Brain microvascular endothelial cell (primary cell): ENCODE data around the gene MTCL1.

Source experiments
- DNase-seq: peaks from one replicate; pipeline ENCODE4 v3.0.0-alpha.2; 2020
- H3K27ac ChIP-seq: fragments of 250-450 bp; sonication (Bioruptor Pico); 2 replicates; pipeline ENCODE4 v1.5.1; 2020; ENCODE audit warnings: mild to moderate bottlenecking, moderate library complexity
- H3K27me3 ChIP-seq: fragments of 250-450 bp; sonication (Bioruptor Pico); replicated peaks from 2 replicates; pipeline ENCODE4 v1.5.1; 2020; ENCODE audit warnings: mild to moderate bottlenecking
- H3K36me3 ChIP-seq: fragments of 250-450 bp; sonication (Bioruptor Pico); replicated peaks from 2 replicates; pipeline ENCODE4 v1.5.1; 2020; ENCODE audit warnings: mild to moderate bottlenecking
- H3K4me3 ChIP-seq: 2 replicates; pipeline ENCODE4 v1.5.1; 2011; ENCODE audit warnings: low read depth, mild to moderate bottlenecking, control low read depth, low read length, moderate library complexity
- in situ Hi-C: cut with HindIII; loops from 2 replicates; pipeline ENCODE4 v1.10.0; 2017; ENCODE audit warnings: low sequenced_read_pairs, low pct_ligation_motif_present
- TF ChIP-seq, protein P1 (sequence below): IDR thresholded peaks from 2 replicates; pipeline ENCODE4 v1.5.1; 2011; ENCODE audit warnings: low read depth, mild to moderate bottlenecking, moderate library complexity, low read length, control low read depth, inconsistent platforms; ENCODE audit errors: missing control alignments

MTCL1 gene

DNA sequence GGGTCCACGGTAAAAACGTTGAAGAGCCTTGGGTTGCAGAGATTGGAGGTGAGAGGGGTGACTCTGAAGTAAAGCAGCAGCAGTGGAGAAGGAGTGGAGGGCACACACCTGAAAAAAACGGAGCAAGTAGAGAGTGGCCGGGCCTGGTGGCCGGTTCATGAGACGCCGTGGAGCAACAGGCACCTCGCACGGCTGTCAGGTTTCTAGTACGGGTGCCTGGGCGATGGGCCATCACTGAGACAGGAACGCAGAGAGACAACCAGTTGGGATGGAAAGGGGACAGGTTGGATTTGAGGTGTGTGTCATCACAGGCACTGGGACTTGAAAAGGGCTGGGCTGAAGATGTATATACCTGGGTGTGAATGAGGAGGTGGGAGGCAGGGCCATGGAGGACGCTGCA is 104.2 kb downstream of the MTCL1 start:
- Histone ChIP-seq H3K27me3 (no peaks in the 10 kb centered on the region), H3K4me3 (no peak overlapping the region), H3K36me3 (peaks cover 35% of the 10 kb centered on the region), H3K27ac (no peak overlapping the region)
- TF ChIP-seq, protein P1, sequence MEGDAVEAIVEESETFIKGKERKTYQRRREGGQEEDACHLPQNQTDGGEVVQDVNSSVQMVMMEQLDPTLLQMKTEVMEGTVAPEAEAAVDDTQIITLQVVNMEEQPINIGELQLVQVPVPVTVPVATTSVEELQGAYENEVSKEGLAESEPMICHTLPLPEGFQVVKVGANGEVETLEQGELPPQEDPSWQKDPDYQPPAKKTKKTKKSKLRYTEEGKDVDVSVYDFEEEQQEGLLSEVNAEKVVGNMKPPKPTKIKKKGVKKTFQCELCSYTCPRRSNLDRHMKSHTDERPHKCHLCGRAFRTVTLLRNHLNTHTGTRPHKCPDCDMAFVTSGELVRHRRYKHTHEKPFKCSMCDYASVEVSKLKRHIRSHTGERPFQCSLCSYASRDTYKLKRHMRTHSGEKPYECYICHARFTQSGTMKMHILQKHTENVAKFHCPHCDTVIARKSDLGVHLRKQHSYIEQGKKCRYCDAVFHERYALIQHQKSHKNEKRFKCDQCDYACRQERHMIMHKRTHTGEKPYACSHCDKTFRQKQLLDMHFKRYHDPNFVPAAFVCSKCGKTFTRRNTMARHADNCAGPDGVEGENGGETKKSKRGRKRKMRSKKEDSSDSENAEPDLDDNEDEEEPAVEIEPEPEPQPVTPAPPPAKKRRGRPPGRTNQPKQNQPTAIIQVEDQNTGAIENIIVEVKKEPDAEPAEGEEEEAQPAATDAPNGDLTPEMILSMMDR = no peak
- no peak for DNase-seq
- in situ Hi-C loops = no loop called here

DNA sequence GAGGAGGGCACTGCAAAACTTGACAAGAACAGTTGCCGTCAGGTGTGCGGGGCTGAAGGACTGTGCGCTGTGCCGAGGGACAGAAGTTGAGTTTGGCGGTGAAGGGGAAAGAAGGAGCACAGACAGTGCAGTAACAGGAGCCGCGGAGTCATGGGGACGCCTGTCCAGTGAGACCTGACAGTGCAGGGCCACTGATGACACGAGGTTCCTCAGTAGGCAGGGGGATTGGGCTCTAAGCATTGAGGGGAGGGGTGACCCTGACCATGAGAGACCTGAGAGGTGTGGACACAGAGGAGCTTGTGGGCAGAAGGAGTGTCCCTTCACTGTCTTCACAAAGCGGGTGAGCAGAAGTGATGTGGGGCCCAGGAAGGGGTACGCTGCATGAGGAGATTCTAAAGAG is 104.8 kb downstream of the MTCL1 start:
- Histone ChIP-seq H3K36me3 (peaks cover 39% of the 10 kb centered on the region), H3K4me3 (no peak overlapping the region), H3K27me3 (no peaks in the 10 kb centered on the region), H3K27ac (no peak overlapping the region)
- in situ Hi-C loops = no loop called here
- TF ChIP-seq, protein P1 = no peak
- no peak for DNase-seq

DNA sequence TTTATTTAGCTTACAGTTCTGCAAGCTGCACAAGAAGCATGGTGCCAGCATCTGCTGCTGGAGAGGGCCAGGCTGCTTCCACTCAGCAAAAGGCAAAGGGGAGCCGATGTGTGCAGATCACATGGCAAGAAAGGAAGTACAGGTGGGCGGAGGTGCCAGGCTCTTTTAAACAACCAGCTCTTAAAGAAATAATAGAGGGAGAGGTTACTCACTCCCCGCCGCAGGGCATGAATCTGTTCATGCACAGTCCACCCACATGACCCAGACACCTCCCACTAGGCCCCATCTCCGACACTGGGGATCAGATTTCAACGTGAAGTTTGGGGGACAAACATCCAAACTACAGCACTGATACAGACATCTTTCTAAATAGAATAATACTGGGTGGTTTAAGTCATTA is 105.8 kb downstream of the MTCL1 start:
- TF ChIP-seq, protein P1 = no peak
- peaks cover 45% of the 10 kb centered on the region for H3K36me3 ChIP-seq
- no peak overlapping the region for H3K4me3 ChIP-seq
- H3K27ac ChIP-seq = no peak overlapping the region
- DNase-seq = no peak
- H3K27me3 ChIP-seq = no peaks in the 10 kb centered on the region
- in situ Hi-C loops = no loop called here

DNA sequence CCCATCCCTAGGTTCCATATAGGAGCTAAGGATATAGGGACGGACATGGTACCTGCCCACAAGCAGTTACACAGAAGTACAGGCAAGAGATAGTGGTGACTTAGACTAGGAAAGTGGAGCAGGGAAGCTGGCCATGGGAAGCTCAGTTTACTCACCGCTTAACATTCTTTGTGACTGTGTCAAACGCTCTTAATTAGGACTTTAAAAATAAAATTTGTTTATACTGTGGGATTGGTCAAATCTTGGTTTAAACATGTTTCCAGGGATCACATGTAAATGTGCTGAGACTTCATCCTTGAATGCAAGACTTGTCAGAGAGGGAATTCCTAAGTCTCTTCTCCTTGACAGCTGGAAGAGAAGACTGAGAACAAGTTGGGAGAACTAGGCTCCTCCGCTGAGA is 107.3 kb downstream of the MTCL1 start:
- in situ Hi-C loops = no loop called here
- DNase-seq = no peak
- no peaks in the 10 kb centered on the region for H3K27me3 ChIP-seq
- H3K36me3 ChIP-seq = peaks cover 40% of the 10 kb centered on the region
- TF ChIP-seq, protein P1 = no peak
- H3K4me3 ChIP-seq = no peak overlapping the region
- no peak overlapping the region for H3K27ac ChIP-seq

DNA sequence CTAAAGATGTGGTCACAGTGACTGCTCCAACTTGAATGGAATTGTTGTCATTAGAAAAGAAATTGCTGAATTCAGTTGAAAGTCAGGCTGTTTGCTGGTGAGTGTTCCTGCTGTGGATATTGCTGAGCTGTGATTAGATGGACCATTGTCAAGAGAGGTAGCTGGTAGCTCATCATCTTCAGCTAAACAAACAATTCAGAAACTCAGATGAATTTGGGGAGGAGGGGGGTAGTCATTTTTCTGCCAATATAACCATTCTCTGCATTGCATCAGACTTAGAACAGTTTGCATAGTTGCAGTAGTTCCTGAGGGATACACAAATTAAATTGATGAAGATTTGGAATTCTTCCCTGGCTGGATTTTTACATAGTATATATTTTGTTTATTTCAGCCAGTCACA is 108.3 kb downstream of the MTCL1 start:
- H3K27me3 ChIP-seq = no peaks in the 10 kb centered on the region
- H3K36me3 ChIP-seq = peaks cover 45% of the 10 kb centered on the region
- no peak overlapping the region for H3K27ac ChIP-seq
- no peak overlapping the region for H3K4me3 ChIP-seq
- DNase-seq = no peak
- TF ChIP-seq, protein P1 = no peak
- in situ Hi-C loops = no loop called here

DNA sequence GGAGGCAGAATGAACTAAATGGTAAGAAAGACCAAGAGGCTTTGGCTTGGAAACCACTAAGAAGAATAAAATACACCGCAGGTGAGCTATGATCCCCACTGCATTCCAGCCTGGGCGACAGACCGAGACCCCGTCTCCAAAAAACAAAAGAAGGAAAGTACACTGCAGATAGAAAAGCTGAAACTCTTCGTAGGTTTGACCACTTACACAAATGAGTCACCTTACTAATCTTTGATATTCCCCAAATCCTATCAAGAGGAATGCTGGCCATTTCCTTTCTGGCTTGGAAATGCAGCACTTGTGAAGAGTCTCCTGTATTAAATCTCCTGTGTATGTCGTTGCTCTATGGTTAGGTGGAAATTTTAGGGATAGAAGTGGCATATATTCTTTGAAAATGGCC is 108.8 kb downstream of the MTCL1 start:
- in situ Hi-C loops = no loop called here
- Histone ChIP-seq H3K4me3 (no peak overlapping the region), H3K27me3 (no peaks in the 10 kb centered on the region), H3K27ac (no peak overlapping the region), H3K36me3 (peaks cover 49% of the 10 kb centered on the region)
- TF ChIP-seq, protein P1 = no peak
- peak; percentile 33 for DNase-seq
